NAMALWA (cell line): Measurements from ENCODE around the gene MRS2.
"Not testable (repeated sequence)": the region's sequence is repeated elsewhere in the genome, so short reads cannot be mapped to it uniquely, and the experiment has no call there.

Experiments
- DNase-seq: peaks from one replicate; pipeline ENCODE4 v3.0.0-alpha.2; 2015; ENCODE audit warnings: low spot score

The MRS2 gene

GRCh38 chr6:24391208-24391607, 11.5 kb upstream of the MRS2 start:
- no peak for DNase-seq

- peak; percentile 30 for DNase-seq
Observed at GRCh38 chr6:24391756-24392405, 10.9 kb upstream of the MRS2 start.

GRCh38 chr6:24394061-24394779, 8.5 kb upstream of the MRS2 start:
- DNase-seq = no peak

DNA sequence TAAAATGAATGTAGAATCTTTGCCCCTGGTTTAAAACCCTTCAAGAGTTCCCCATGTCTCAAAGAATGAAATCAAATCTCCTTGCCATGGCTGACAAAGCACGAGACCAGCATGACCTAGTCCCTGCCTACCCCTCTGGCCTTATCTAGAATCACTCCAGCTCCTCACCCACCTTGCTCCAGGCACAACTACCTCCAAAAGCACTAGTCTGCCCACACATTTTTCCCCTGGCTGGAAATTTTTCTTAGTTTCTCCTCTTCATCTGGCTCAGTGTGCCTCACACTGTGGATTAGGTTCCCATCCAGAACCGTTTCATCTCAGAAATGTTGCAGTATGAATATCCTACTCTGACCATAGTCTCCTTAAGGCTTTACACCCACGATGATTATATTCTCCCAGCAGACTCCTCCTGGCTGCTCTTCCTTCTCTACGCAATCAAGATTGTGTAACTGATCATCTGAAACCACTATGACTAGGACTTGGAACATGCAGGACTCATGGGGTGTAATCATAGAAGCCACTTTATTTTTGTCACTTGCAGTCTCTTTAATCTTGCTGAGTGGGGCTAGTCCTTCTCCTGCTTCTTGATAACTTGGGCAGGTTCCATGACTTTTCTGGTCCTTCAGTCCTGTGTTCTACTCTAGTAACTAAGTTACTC, 7.8 kb upstream of the MRS2 start:
- DNase-seq = no peak

DNA sequence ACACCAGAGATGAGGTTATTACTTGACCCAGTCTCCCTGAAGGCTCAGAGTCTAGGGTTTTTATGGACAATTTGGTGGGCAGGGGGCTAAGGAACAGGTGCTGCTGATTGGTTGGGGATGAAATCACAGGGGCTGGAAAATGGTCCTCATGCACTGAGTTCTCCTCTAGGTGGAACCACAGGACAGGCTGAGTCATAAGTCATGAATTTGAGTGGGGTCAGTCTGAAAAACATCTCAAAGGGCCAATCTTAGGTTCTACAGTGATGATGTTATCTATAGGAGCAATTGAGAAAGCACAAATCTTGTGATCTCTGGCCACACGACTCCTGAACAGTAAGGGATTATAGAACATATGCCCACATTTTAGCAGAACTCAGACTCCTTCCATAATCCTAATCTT, 5.9 kb upstream of the MRS2 start:
- DNase-seq = peak; percentile 7

- DNase-seq = no peak
Observed at GRCh38 chr6:24397631-24398030, 5.1 kb upstream of the MRS2 start.

- not testable (repeated sequence) for DNase-seq
Observed at GRCh38 chr6:24400045-24401039, 2.4 kb upstream of the MRS2 start.

DNA sequence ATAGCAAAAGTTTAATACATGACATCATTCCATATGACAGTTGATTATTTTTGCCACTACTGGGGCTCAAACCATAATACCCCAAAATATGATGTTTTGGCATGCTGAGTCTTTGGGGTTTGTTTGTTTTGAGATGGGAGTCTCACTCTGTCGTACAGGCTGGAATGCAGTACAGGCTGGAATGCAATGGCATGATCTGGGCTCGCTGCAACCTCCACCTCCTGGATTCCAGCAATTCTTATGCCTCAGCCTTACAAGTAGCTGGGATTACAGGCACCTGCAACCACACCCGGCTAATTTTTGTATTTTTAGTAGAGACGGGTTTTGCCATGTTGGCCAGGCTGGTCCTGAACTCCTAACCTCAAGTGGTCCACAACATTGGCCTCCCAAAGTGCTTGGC, 1.3 kb upstream of the MRS2 start:
- DNase-seq = no peak

- no peak for DNase-seq
Observed at GRCh38 chr6:24403501-24403824, 727 bp downstream of the MRS2 start.

DNA sequence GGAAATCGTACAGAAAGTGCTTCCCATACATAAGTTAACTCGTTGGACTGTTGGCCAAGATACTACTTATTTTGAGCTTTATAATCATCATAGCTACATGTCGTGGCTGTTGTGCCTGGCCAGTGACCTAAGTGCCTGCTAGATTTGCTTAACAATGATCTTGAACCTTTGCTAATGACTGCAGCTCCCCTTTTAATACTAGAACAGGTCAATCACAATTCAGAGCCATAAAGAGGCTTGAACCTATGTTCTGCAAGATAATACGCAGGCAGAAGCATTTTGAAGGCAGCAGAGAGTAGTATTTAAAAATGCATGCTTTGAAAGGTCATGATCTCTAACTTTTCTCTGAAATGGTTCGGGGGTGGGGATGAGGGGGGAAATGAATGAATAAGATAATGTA, 2.5 kb downstream of the MRS2 start:
- no peak for DNase-seq

- no peak for DNase-seq
Observed at GRCh38 chr6:24408719-24409410, 6.1 kb downstream of the MRS2 start.

- no peak for DNase-seq
Observed at GRCh38 chr6:24410622-24411021, 7.9 kb downstream of the MRS2 start.

GRCh38 chr6:24412294-24412693, 9.6 kb downstream of the MRS2 start:
- DNase-seq = no peak

GRCh38 chr6:24414531-24414930, 11.8 kb downstream of the MRS2 start:
- not testable (repeated sequence) for DNase-seq

DNA sequence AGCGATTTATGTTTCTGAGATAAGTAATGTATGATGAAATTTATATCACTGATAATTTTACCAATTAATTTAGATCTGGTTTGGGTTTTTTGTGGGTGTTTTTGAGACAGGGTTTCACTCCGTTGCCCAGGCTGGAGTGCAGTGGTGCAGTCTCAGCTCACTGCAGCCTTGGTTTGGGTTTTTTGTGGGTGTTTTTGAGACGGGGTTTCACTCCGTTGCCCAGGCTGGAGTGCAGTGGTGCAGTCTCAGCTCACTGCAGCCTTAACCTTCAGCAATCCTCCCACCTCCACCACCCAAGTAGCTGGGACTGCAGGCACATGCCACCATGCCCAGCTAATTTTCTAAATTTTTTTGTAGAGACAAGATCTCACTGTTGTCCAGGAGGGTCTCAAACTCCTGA, 13.0 kb downstream of the MRS2 start:
- DNase-seq = no peak

DNA sequence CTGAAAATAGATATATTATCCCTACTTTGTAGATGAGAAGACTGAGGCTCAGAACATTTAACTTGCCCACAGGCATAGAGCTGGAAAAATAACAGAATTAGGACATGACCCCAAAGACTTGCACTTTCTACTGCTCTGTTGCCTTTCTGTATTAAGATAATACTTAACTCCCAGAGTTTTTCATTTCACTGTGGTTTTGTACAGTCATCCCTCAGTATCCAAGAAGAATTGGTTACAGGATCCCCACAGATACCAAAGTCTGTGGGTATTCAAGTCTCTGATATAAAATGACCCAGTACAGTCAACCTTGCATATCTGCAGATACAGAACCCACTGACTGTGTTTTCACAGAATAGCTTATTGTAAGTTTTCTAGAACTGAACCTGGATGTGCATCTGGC, 16.8 kb downstream of the MRS2 start:
- no peak for DNase-seq

- DNase-seq = no peak
Observed at GRCh38 chr6:24425091-24425490, 22.4 kb downstream of the MRS2 start.

DNA sequence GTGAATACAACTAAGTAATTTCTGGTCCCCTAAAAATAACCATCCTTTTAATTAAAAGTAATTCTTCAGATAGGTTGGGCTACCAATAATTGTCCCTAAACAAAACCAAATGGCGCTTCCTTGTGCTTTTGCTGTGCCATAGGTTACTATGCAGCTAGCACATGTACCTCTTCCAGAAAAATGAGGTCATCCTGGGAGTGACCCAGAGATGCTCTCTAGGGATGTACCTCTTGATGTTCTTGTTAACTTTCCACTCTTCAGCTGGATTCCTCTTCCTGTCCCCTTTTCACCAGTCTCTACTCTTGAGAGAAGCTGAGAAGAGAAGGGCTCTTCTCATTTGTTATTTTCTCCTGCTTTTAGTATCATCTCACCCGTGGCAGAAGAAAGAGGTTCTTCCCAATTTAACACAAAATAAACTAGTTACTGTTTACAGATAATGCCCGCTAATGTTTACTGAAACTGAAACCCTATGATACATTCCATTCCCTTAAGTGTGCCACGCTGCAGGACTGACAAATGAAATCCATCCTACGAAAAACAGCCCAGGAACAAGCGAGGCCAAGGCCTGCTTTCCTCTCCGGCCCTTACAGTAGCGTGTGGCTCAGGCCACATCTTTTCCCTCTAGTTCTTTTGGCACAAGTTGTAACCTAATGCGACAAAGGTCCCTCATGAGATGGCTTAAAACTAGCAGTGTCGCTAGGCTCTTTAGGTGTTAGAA, 24.2 kb downstream of the MRS2 start:
- no peak for DNase-seq

GRCh38 chr6:24428615-24429014, 25.9 kb downstream of the MRS2 start:
- no peak for DNase-seq

DNA sequence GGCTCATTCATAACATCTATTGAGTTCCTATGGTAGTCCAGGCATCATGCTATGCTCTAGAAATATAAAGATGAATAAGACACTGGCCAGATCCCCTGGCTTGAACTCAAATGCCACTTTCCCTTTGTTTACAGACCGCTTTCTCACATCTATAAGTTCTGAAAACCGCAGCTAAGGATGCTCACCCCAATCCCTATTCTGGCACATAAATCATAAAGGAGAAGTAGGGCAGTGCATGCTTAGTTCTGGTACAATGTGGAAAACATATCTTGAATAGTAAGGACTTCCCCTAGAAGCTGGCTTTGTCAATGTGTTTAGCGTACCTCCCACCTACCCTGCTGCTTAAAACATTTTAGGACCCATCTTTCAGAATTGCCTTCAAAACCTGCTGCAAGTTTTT, 26.4 kb downstream of the MRS2 start:
- DNase-seq = no peak

GRCh38 chr6:24430086-24430485, 27.4 kb downstream of the MRS2 start:
- DNase-seq = no peak
